HepG2 (cell line): ENCODE measurements around the gene OLR1. TPM values are rescaled to one million over a fixed set of nuclear protein-coding genes. Genes with fewer than 3 reads are reported as not detected.

Experiments used
- ARID4A ChIP-seq: sonication (generic); formaldehyde crosslinking; IDR thresholded peaks from 2 replicates; pipeline ENCODE4 v1.5.0; 2020; ENCODE audit warnings: mild to moderate bottlenecking, missing genetic modification reagents, borderline replicate concordance
- ATF3 ChIP-seq: sonication (generic); formaldehyde crosslinking; IDR thresholded peaks from 2 replicates; pipeline ENCODE4 v1.4.0; 2020; ENCODE audit warnings: missing genetic modification reagents
- CEBPB ChIP-seq: IDR thresholded peaks from 2 replicates; pipeline ENCODE4 v1.6.1; 2011; ENCODE audit warnings: low read depth, low read length, improper control_type of control experiment, borderline replicate concordance
- JDP2 ChIP-seq: sonication (generic); formaldehyde crosslinking; IDR thresholded peaks from 2 replicates; pipeline ENCODE4 v1.8.1; 2022; ENCODE audit warnings: missing genetic modification reagents, borderline replicate concordance
- KLF12 ChIP-seq: sonication (generic); formaldehyde crosslinking; IDR thresholded peaks from 2 replicates; pipeline ENCODE4 v1.4.0; 2020; ENCODE audit warnings: missing genetic modification reagents, borderline replicate concordance
- NAIF1 ChIP-seq: sonication (generic); formaldehyde crosslinking; IDR thresholded peaks from 2 replicates; pipeline ENCODE4 v1.5.0; 2020; ENCODE audit warnings: mild to moderate bottlenecking, missing genetic modification reagents, borderline replicate concordance
- NFYC ChIP-seq: IDR thresholded peaks from 2 replicates; pipeline ENCODE4 v1.6.1; 2016; ENCODE audit warnings: missing genetic modification reagents, missing compliant biosample characterization
- PATZ1 ChIP-seq: sonication (generic); formaldehyde crosslinking; IDR thresholded peaks from 2 replicates; pipeline ENCODE4 v1.4.0; 2020; ENCODE audit warnings: missing genetic modification reagents
- PITX1 ChIP-seq: sonication (generic); formaldehyde crosslinking; IDR thresholded peaks from 2 replicates; pipeline ENCODE4 v1.5.1; 2020; ENCODE audit warnings: mild to moderate bottlenecking, missing genetic modification reagents
- RAD51 ChIP-seq: fragments of 450-650 bp; IDR thresholded peaks from 2 replicates; pipeline ENCODE4 v1.6.1; 2016; ENCODE audit warnings: borderline replicate concordance
- RXRB ChIP-seq: IDR thresholded peaks from 2 replicates; pipeline ENCODE4 v1.6.1; 2016; ENCODE audit warnings: borderline replicate concordance, missing genetic modification reagents, missing compliant biosample characterization
- SNRNP70 ChIP-seq: fragments of 200-400 bp; formaldehyde crosslinking; IDR thresholded peaks from 2 replicates; pipeline ENCODE4 v1.6.1; 2017; ENCODE audit warnings: mild to moderate bottlenecking, low read depth, low read length, moderate library complexity
- ZFP41 ChIP-seq: sonication (generic); formaldehyde crosslinking; IDR thresholded peaks from 2 replicates; pipeline ENCODE4 v1.4.0; 2020; ENCODE audit warnings: mild to moderate bottlenecking, missing genetic modification reagents, borderline replicate concordance
- ZNF282 ChIP-seq: fragments of 450-650 bp; IDR thresholded peaks from 2 replicates; pipeline ENCODE4 v1.6.1; 2018; ENCODE audit not compliant: partially characterized antibody
- ZNF713 ChIP-seq: sonication (generic); formaldehyde crosslinking; IDR thresholded peaks from 2 replicates; pipeline ENCODE4 v1.4.0; 2020; ENCODE audit warnings: mild to moderate bottlenecking, missing genetic modification reagents
- ZNF816 ChIP-seq: sonication (generic); formaldehyde crosslinking; IDR thresholded peaks from 2 replicates; pipeline ENCODE4 v1.8.0; 2022; ENCODE audit warnings: missing genetic modification reagents, mild to moderate bottlenecking, borderline replicate concordance
- ZNF839 ChIP-seq: sonication (generic); formaldehyde crosslinking; IDR thresholded peaks from 2 replicates; pipeline ENCODE4 v1.4.0; 2020; ENCODE audit warnings: missing genetic modification reagents, mild to moderate bottlenecking, borderline replicate concordance
- polyA plus RNA-seq, 8 experiments: library from polyadenylated mRNA; depleted of rRNA in 3 of 8; stranded (reverse) in 7 of 8; unstranded in 1 of 8; fragments of >200 nt; fragmentation: Illumina TruSeq in 4 of 8; extraction: Trizol in 4 of 8; gene quantifications; 2 replicates each; pipeline versions ENCODE4 v1.2.1 to v1.2.3, GENCODE V29; 2011 to 2016; ENCODE audit warnings: low read depth in 4 of 8, missing spikeins in 1 of 8, mixed read lengths in 1 of 8; ENCODE audit not compliant: insufficient read depth in 1 of 8
- total RNA-seq, 5 experiments: library from RNA; depleted of rRNA; stranded (reverse); fragments of >200 nt; fragmentation: Illumina TruSeq; extraction: Trizol; gene quantifications; 2 replicates each; pipeline ENCODE4 v1.2.3, GENCODE V29; 2016; ENCODE audit warnings: low read depth in 1 of 5

Gene OLR1
- total and polyA plus RNA-seq, 2 of the 13 experiments (the other 11 are each of a cell fraction or from before 2014, with no cell fraction given): not detected

GRCh38 chr12:10213168-10214135 is 41.5 kb upstream of the OLR1 start (continued):
- 0 out of 2 replicates have a peak, but pooled peaks have one; percentile 21 for TF ChIP-seq RXRB
- TF ChIP-seq KLF12 (CRISPR knock-in tag): no peak
- TF ChIP-seq PITX1 (CRISPR knock-in tag): no peak
- peak; percentile 53; the same call in 1 of the 2 replicates for TF ChIP-seq CEBPB
- 0 out of 2 replicates have a peak, but pooled peaks have one; percentile 14 for TF ChIP-seq NFYC (CRISPR knock-in tag)
- no peak for TF ChIP-seq JDP2
- TF ChIP-seq ATF3 (CRISPR knock-in tag): peak; percentile 15; the same call in 1 of the 2 replicates
- no peak for TF ChIP-seq ZFP41 (CRISPR knock-in tag)
- TF ChIP-seq ZNF816: no peak
- no peak for TF ChIP-seq SNRNP70
- TF ChIP-seq ARID4A (CRISPR knock-in tag): 0 out of 2 replicates have a peak, but pooled peaks have one; percentile 19
- no peak for TF ChIP-seq ZNF839
- 0 out of 2 replicates have a peak, but pooled peaks have one; percentile 8 for TF ChIP-seq PATZ1 (CRISPR knock-in tag)
- TF ChIP-seq RAD51: no peak
- no peak for TF ChIP-seq NAIF1
- TF ChIP-seq ZNF282: no peak
- TF ChIP-seq ZNF713 (CRISPR knock-in tag): no peak
